Liver (tissue), 9 donors: ENCODE measurements around the gene TMEM100. TPM values are rescaled to one million over a fixed set of nuclear protein-coding genes. Genes with fewer than 3 reads are reported as not detected.
A peak's percentile ranks its signal among the peaks of the same experiment; 100 is the strongest.

Experiments
- DNase-seq: peaks from one replicate; pipeline ENCODE4 v3.0.0-alpha.2; 2017; ENCODE audit warnings: low spot score
- H3K27ac ChIP-seq, 2 donors: one replicate each; pipeline ENCODE4 v1.7.0; 2013; ENCODE audit warnings: inconsistent platforms in 2 of 2, low read length in 2 of 2, control low read depth in 1 of 2, low read depth in 1 of 2, mild to moderate bottlenecking in 1 of 2
- H3K27me3 ChIP-seq, 4 donors: one replicate each; pipeline versions ENCODE4 v1.6.1 to v1.7.0; 2013; ENCODE audit warnings: low read length in 3 of 4, inconsistent platforms in 1 of 4, mild to moderate bottlenecking in 1 of 4, moderate library complexity in 1 of 4; ENCODE audit not compliant: control insufficient read depth in 4 of 4, insufficient read depth in 4 of 4
- H3K36me3 ChIP-seq, 4 donors: one replicate each; pipeline versions ENCODE4 v1.6.1 to v1.7.0; 2013; ENCODE audit warnings: low read length in 3 of 4, mild to moderate bottlenecking in 3 of 4, low read depth in 1 of 4, moderate library complexity in 1 of 4; ENCODE audit not compliant: control insufficient read depth in 4 of 4, insufficient read depth in 3 of 4
- H3K4me1 ChIP-seq, 4 donors: one replicate each; pipeline versions ENCODE4 v1.6.1 to v1.7.0; 2013; ENCODE audit warnings: low read length in 3 of 4, mild to moderate bottlenecking in 3 of 4, moderate library complexity in 1 of 4; ENCODE audit not compliant: control insufficient read depth in 4 of 4, insufficient read depth in 4 of 4
- H3K4me3 ChIP-seq, 3 donors: one replicate each; pipeline versions ENCODE4 v1.6.1 to v1.7.0; 2013; ENCODE audit warnings: low read length in 3 of 3, control low read depth in 1 of 3, low read depth in 1 of 3, mild to moderate bottlenecking in 1 of 3
- H3K9ac ChIP-seq, 2 donors: one replicate each; pipeline ENCODE4 v1.7.0; 2013; ENCODE audit warnings: low read length in 2 of 2, mild to moderate bottlenecking in 2 of 2, moderate library complexity in 2 of 2, control low read depth in 1 of 2, low read depth in 1 of 2
- H3K9me3 ChIP-seq, 4 donors: one replicate each; pipeline versions ENCODE4 v1.6.1 to v1.7.0; 2013; ENCODE audit warnings: low read length in 3 of 4; ENCODE audit not compliant: control insufficient read depth in 4 of 4
- EGR1 ChIP-seq, 2 donors: IDR thresholded peaks; 2 replicates each; pipeline ENCODE4 v1.6.1; 2016 to 2018; ENCODE audit warnings: antibody characterized with exemption in 2 of 2, low read depth in 2 of 2
- GABPA ChIP-seq, 2 donors: IDR thresholded peaks in 1 of 2; conservative IDR thresholded peaks in 1 of 2; 2 replicates each; pipeline ENCODE4 v1.6.1; 2016; ENCODE audit warnings: antibody characterized with exemption in 2 of 2, mild to moderate bottlenecking in 1 of 2, moderate library complexity in 1 of 2
- HNF4A ChIP-seq, 2 donors: conservative IDR thresholded peaks; 2 replicates each; pipeline ENCODE4 v1.6.1; 2016; ENCODE audit warnings: antibody characterized with exemption in 2 of 2, mild to moderate bottlenecking in 2 of 2
- HNF4G ChIP-seq: IDR thresholded peaks from 2 replicates; pipeline ENCODE4 v1.6.1; 2016; ENCODE audit warnings: antibody characterized with exemption
- JUND ChIP-seq, 2 donors: IDR thresholded peaks; 2 replicates each; pipeline ENCODE4 v1.6.1; 2016; ENCODE audit warnings: antibody characterized with exemption in 2 of 2
- NR2F2 ChIP-seq: IDR thresholded peaks from 2 replicates; pipeline ENCODE4 v1.6.1; 2016; ENCODE audit warnings: antibody characterized with exemption
- RXRA ChIP-seq, 2 donors: IDR thresholded peaks; 2 replicates each; pipeline ENCODE4 v1.6.1; 2017 to 2018; ENCODE audit warnings: antibody characterized with exemption in 2 of 2, mild to moderate bottlenecking in 1 of 2
- SP1 ChIP-seq: IDR thresholded peaks from 2 replicates; pipeline ENCODE4 v1.6.1; 2018; ENCODE audit warnings: antibody characterized with exemption, mild to moderate bottlenecking
- TAF1 ChIP-seq: conservative IDR thresholded peaks from 2 replicates; pipeline ENCODE4 v1.6.1; 2016; ENCODE audit warnings: antibody characterized with exemption, mild to moderate bottlenecking
- YY1 ChIP-seq: IDR thresholded peaks from 2 replicates; pipeline ENCODE4 v1.6.1; 2016; ENCODE audit warnings: antibody characterized with exemption, mild to moderate bottlenecking
- WGBS: extraction: QIAGEN DNeasy Blood & Tissue Kit; methylation state at CpG from one replicate; pipeline ENCODE4 v1.1.7; 2013; 5-methylcytosine and 5-hydroxymethylcytosine counted together
- polyA plus RNA-seq, 2 donors: library from polyadenylated mRNA; stranded (reverse) in 1 of 2; unstranded in 1 of 2; fragments of 200-250 nt in 1 of 2; fragments of >200 nt in 1 of 2; fragmentation: Nextera tagmentation in 1 of 2; extraction: Ambion mirVana in 1 of 2; gene quantifications; one replicate each; pipeline versions ENCODE4 v1.2.1 to v1.2.3, GENCODE V29; 2013 to 2015
- total RNA-seq, 2 donors: library from RNA; depleted of rRNA; stranded (reverse); fragments of >200 nt; gene quantifications; one replicate each; pipeline ENCODE4 v1.2.3, GENCODE V29; 2014
- TF ChIP-seq, protein P1 (sequence below): IDR thresholded peaks from 2 replicates; pipeline ENCODE4 v1.6.1; 2016; ENCODE audit warnings: antibody characterized with exemption
- TF ChIP-seq, protein P2 (sequence below): IDR thresholded peaks from 2 replicates; pipeline ENCODE4 v1.6.1; 2016; ENCODE audit warnings: antibody characterized with exemption
- TF ChIP-seq, protein P3 (sequence below): fragments of 150-350 bp; IDR thresholded peaks from 2 replicates; pipeline ENCODE4 v1.5.1; 2017; ENCODE audit warnings: improper control_type of control experiment, low read depth, low read length; ENCODE audit not compliant: missing input control
- TF ChIP-seq, protein P4 (sequence below): IDR thresholded peaks from 2 replicates; pipeline ENCODE4 v1.6.1; 2016; ENCODE audit warnings: antibody characterized with exemption, mild to moderate bottlenecking
- TF ChIP-seq, protein P5 (sequence below): IDR thresholded peaks from 2 replicates; pipeline ENCODE4 v1.6.1; 2016; ENCODE audit warnings: antibody characterized with exemption
- donor health status: healthy.
- donor health status: healthy.
- donor health status: healthy.
- donor health status: healthy.
- donor health status: healthy.

TMEM100 gene
- total and polyA plus RNA-seq, 4 donors = 0.09 to 4.8 (median 2.3) TPM

DNA sequence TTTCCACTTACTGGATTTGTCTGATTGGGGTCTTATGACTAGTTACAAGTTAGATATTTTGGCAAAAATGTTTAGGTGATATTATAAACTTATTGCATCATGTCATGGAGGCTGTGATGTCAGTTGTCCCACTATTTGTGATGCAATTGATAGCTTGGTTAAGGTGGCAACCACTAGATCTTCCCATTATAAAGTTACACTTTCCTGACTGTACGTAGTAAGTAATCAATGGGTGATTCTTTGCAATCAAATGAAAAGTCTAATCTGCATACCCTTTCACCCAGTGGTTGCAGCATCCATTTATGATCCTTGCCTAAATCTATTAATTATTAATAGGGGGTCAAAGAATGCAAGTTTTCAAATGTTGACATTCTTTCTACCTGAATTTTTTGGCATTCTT is 23.8 kb upstream of the TMEM100 start:
- 31% methylated on average over 1 of the region's 1 CpG for WGBS
- Histone ChIP-seq H3K9ac (no peak overlapping the region), H3K36me3 (no peaks in the 10 kb centered on the region), H3K27me3 (no peaks in the 10 kb centered on the region), H3K9me3 (no peaks in the 10 kb centered on the region), H3K27ac (no peak overlapping the region), H3K4me1 (peaks cover 5 to 21% (median 13%) of the 10 kb centered on the region in 4 donors), H3K4me3 (no peak overlapping the region)
- DNase-seq = no peak
- TF ChIP-seq RXRA (IDR thresholded peaks at IDR 0.05) (peak; percentile 73 to 84), GABPA (IDR thresholded peaks at IDR 0.05 in 1 of 2, conservative IDR thresholded peaks at IDR 0.05 in 1 of 2) (no peak), SP1 (peak; percentile 64), HNF4A (conservative IDR thresholded peaks at IDR 0.05) (peak in 1 of 2 donors; percentile 58), YY1 (peak; percentile 17), EGR1 (IDR thresholded peaks at IDR 0.05; ENCODE audit: low read depth in 2 of 2) (no peak), NR2F2 (no peak)
- TF ChIP-seq, protein P1, sequence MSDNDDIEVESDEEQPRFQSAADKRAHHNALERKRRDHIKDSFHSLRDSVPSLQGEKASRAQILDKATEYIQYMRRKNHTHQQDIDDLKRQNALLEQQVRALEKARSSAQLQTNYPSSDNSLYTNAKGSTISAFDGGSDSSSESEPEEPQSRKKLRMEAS = no peak
- TF ChIP-seq, protein P2, sequence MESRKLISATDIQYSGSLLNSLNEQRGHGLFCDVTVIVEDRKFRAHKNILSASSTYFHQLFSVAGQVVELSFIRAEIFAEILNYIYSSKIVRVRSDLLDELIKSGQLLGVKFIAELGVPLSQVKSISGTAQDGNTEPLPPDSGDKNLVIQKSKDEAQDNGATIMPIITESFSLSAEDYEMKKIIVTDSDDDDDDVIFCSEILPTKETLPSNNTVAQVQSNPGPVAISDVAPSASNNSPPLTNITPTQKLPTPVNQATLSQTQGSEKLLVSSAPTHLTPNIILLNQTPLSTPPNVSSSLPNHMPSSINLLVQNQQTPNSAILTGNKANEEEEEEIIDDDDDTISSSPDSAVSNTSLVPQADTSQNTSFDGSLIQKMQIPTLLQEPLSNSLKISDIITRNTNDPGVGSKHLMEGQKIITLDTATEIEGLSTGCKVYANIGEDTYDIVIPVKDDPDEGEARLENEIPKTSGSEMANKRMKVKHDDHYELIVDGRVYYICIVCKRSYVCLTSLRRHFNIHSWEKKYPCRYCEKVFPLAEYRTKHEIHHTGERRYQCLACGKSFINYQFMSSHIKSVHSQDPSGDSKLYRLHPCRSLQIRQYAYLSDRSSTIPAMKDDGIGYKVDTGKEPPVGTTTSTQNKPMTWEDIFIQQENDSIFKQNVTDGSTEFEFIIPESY = no peak
- TF ChIP-seq, protein P3, sequence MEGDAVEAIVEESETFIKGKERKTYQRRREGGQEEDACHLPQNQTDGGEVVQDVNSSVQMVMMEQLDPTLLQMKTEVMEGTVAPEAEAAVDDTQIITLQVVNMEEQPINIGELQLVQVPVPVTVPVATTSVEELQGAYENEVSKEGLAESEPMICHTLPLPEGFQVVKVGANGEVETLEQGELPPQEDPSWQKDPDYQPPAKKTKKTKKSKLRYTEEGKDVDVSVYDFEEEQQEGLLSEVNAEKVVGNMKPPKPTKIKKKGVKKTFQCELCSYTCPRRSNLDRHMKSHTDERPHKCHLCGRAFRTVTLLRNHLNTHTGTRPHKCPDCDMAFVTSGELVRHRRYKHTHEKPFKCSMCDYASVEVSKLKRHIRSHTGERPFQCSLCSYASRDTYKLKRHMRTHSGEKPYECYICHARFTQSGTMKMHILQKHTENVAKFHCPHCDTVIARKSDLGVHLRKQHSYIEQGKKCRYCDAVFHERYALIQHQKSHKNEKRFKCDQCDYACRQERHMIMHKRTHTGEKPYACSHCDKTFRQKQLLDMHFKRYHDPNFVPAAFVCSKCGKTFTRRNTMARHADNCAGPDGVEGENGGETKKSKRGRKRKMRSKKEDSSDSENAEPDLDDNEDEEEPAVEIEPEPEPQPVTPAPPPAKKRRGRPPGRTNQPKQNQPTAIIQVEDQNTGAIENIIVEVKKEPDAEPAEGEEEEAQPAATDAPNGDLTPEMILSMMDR = no peak
- TF ChIP-seq, protein P4, sequence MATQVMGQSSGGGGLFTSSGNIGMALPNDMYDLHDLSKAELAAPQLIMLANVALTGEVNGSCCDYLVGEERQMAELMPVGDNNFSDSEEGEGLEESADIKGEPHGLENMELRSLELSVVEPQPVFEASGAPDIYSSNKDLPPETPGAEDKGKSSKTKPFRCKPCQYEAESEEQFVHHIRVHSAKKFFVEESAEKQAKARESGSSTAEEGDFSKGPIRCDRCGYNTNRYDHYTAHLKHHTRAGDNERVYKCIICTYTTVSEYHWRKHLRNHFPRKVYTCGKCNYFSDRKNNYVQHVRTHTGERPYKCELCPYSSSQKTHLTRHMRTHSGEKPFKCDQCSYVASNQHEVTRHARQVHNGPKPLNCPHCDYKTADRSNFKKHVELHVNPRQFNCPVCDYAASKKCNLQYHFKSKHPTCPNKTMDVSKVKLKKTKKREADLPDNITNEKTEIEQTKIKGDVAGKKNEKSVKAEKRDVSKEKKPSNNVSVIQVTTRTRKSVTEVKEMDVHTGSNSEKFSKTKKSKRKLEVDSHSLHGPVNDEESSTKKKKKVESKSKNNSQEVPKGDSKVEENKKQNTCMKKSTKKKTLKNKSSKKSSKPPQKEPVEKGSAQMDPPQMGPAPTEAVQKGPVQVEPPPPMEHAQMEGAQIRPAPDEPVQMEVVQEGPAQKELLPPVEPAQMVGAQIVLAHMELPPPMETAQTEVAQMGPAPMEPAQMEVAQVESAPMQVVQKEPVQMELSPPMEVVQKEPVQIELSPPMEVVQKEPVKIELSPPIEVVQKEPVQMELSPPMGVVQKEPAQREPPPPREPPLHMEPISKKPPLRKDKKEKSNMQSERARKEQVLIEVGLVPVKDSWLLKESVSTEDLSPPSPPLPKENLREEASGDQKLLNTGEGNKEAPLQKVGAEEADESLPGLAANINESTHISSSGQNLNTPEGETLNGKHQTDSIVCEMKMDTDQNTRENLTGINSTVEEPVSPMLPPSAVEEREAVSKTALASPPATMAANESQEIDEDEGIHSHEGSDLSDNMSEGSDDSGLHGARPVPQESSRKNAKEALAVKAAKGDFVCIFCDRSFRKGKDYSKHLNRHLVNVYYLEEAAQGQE = no peak
- TF ChIP-seq, protein P5, sequence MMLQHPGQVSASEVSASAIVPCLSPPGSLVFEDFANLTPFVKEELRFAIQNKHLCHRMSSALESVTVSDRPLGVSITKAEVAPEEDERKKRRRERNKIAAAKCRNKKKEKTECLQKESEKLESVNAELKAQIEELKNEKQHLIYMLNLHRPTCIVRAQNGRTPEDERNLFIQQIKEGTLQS = peak; percentile 50

DNA sequence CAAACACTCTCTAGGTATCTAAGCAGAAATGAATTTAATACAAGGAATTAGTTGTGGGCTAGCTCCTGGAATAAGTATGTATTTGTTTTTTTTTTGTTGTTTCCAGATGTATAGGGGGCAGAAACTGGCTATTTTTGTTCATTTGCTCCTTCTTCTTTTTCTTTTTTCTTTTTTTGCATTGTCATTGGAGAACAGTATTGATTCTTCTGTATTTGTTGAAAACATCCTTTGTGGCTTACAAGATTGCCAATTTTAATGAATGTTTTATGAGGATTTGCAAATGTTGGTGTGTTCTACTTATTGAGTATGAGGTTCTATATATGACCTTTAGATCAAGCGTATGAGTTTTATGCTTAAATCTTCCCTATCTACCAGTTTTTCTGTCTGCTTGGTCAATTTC is 22.6 kb upstream of the TMEM100 start:
- WGBS = 96% methylated on average over 1 of the region's 1 CpG
- H3K9ac ChIP-seq = no peak overlapping the region
- H3K4me1 ChIP-seq = peaks cover under 1 to 17% (median 13%) of the 10 kb centered on the region in 4 donors
- no peaks in the 10 kb centered on the region for H3K9me3 ChIP-seq
- TF ChIP-seq, protein P5 = no peak
- TF ChIP-seq EGR1 (IDR thresholded peaks at IDR 0.05; ENCODE audit: low read depth in 2 of 2) (no peak), RXRA (IDR thresholded peaks at IDR 0.05) (no peak), HNF4G (no peak), JUND (IDR thresholded peaks at IDR 0.05) (no peak), TAF1 (no peak)
- TF ChIP-seq, protein P3 = no peak
- TF ChIP-seq, protein P1 = no peak
- TF ChIP-seq, protein P2 = no peak
- no peak overlapping the region for H3K4me3 ChIP-seq
- H3K27ac ChIP-seq = no peak overlapping the region
- DNase-seq = no peak
- H3K27me3 ChIP-seq = no peaks in the 10 kb centered on the region
- H3K36me3 ChIP-seq = no peaks in the 10 kb centered on the region
